ENCODE data around the gene FANCL.

FANCL gene

GRCh38 chr2:58137221-58137620 lies 103.9 kb downstream of the FANCL start:
- no peak overlapping the region for H3K27ac ChIP-seq (replicated peaks)
- DNase-seq (ENCODE audit: low read depth in 1 of 2, low spot score in 1 of 2), result peak in 1 of 2 experiments; percentile 12
- H3K4me3 ChIP-seq (replicated peaks; ENCODE audit: insufficient read depth, low read length), result no peak overlapping the region
- H3K27me3 ChIP-seq (ENCODE audit: insufficient read depth, poor library complexity, severe bottlenecking), result no peaks in the 10 kb centered on the region
- TF ChIP-seq SPI1 (IDR thresholded peaks at IDR 0.05; ENCODE audit: borderline replicate concordance, low read depth), result no peak

- TF ChIP-seq POLR2AphosphoS5 (IDR thresholded peaks at IDR 0.05; ENCODE audit: low read depth) (no peak), CTCF (IDR thresholded peaks at IDR 0.05; ENCODE audit: insufficient read depth, low read length) (no peak), GABPA (IDR thresholded peaks at IDR 0.05; ENCODE audit: low read depth) (no peak), SPI1 (IDR thresholded peaks at IDR 0.05; ENCODE audit: borderline replicate concordance, low read depth) (no peak), REST (IDR thresholded peaks at IDR 0.05; ENCODE audit: insufficient replicate concordance, low read depth) (no peak)
- no peak for DNase-seq (ENCODE audit: low read depth in 1 of 2, low spot score in 1 of 2)
- H3K27me3 ChIP-seq (ENCODE audit: insufficient read depth, poor library complexity, severe bottlenecking), result no peaks in the 10 kb centered on the region
- H3K27ac ChIP-seq (replicated peaks), result no peak overlapping the region
- no peak overlapping the region for H3K4me3 ChIP-seq (replicated peaks; ENCODE audit: insufficient read depth, low read length)
Measured at GRCh38 chr2:58135861-58136260, 105.3 kb downstream of the FANCL start.

GRCh38 chr2:58133395-58133794 lies 107.7 kb downstream of the FANCL start:
- no peak for TF ChIP-seq GABPA (IDR thresholded peaks at IDR 0.05; ENCODE audit: low read depth)
- no peak for TF ChIP-seq SPI1 (IDR thresholded peaks at IDR 0.05; ENCODE audit: borderline replicate concordance, low read depth)
- no peak for TF ChIP-seq REST (IDR thresholded peaks at IDR 0.05; ENCODE audit: insufficient replicate concordance, low read depth)
- no peak for TF ChIP-seq CTCF (IDR thresholded peaks at IDR 0.05; ENCODE audit: insufficient read depth, low read length)
- TF ChIP-seq POLR2AphosphoS5 (IDR thresholded peaks at IDR 0.05; ENCODE audit: low read depth), result no peak
- no peak overlapping the region for H3K4me3 ChIP-seq (replicated peaks; ENCODE audit: insufficient read depth, low read length)
- no peaks in the 10 kb centered on the region for H3K27me3 ChIP-seq (ENCODE audit: insufficient read depth, poor library complexity, severe bottlenecking)
- no peak overlapping the region for H3K27ac ChIP-seq (replicated peaks)
- no peak for DNase-seq (ENCODE audit: low read depth in 1 of 2, low spot score in 1 of 2)

- no peak for DNase-seq (ENCODE audit: low read depth in 1 of 2, low spot score in 1 of 2)
- no peak overlapping the region for H3K4me3 ChIP-seq (replicated peaks; ENCODE audit: insufficient read depth, low read length)
- no peak for TF ChIP-seq GABPA (IDR thresholded peaks at IDR 0.05; ENCODE audit: low read depth)
- TF ChIP-seq REST (IDR thresholded peaks at IDR 0.05; ENCODE audit: insufficient replicate concordance, low read depth), result no peak
- TF ChIP-seq POLR2AphosphoS5 (IDR thresholded peaks at IDR 0.05; ENCODE audit: low read depth), result no peak
- no peak for TF ChIP-seq SPI1 (IDR thresholded peaks at IDR 0.05; ENCODE audit: borderline replicate concordance, low read depth)
- TF ChIP-seq CTCF (IDR thresholded peaks at IDR 0.05; ENCODE audit: insufficient read depth, low read length), result no peak
- no peak overlapping the region for H3K27ac ChIP-seq (replicated peaks)
- H3K27me3 ChIP-seq (ENCODE audit: insufficient read depth, poor library complexity, severe bottlenecking), result no peaks in the 10 kb centered on the region
Measured at GRCh38 chr2:58131191-58132011, 109.7 kb downstream of the FANCL start.

All from HL-60 (cell line).